Stimulated activated CD8-positive, alpha-beta memory T cell treated with anti-CD3 and anti-CD28 coated beads, Interleukin-12 subunit alpha, Interleukin-12 subunit beta, amount 100 ng/mL, for 1 hour (primary cell): Measurements from ENCODE around the gene TRPM3.

Experiments
- DNase-seq: peaks from one replicate; pipeline ENCODE4 v3.0.0-alpha.2; 2020; ENCODE audit warnings: low read depth

The TRPM3 gene

GRCh38 chr9:71097671-71098070 lies 23.8 kb downstream of the TRPM3 start:
- no peak for DNase-seq

- no peak for DNase-seq
Observed at GRCh38 chr9:71096421-71097108, 24.9 kb downstream of the TRPM3 start.

GRCh38 chr9:71094708-71095251 lies 26.6 kb downstream of the TRPM3 start:
- no peak for DNase-seq

GRCh38 chr9:71090896-71091295 lies 30.5 kb downstream of the TRPM3 start:
- DNase-seq, result no peak

- DNase-seq, result no peak
Observed at GRCh38 chr9:71079451-71079850, 42.0 kb downstream of the TRPM3 start.

GRCh38 chr9:71076096-71076495 lies 45.3 kb downstream of the TRPM3 start:
- no peak for DNase-seq

- no peak for DNase-seq
Observed at GRCh38 chr9:71073494-71073893, 47.9 kb downstream of the TRPM3 start.

GRCh38 chr9:71072587-71072986 lies 48.8 kb downstream of the TRPM3 start:
- DNase-seq, result no peak

- no peak for DNase-seq
Observed at GRCh38 chr9:71071633-71072032, 49.8 kb downstream of the TRPM3 start.

GRCh38 chr9:71058660-71059059 lies 62.8 kb downstream of the TRPM3 start:
- DNase-seq, result no peak

- no peak for DNase-seq
Observed at GRCh38 chr9:71052287-71052686, 69.1 kb downstream of the TRPM3 start.

GRCh38 chr9:71048280-71048679 lies 73.1 kb downstream of the TRPM3 start:
- no peak for DNase-seq

GRCh38 chr9:71042448-71042990 lies 78.9 kb downstream of the TRPM3 start:
- DNase-seq, result no peak

GRCh38 chr9:71037521-71037920 lies 83.9 kb downstream of the TRPM3 start:
- DNase-seq, result no peak

- no peak for DNase-seq
Observed at GRCh38 chr9:71036501-71036900, 84.9 kb downstream of the TRPM3 start.

GRCh38 chr9:71032779-71033178 lies 88.6 kb downstream of the TRPM3 start:
- DNase-seq, result no peak

- DNase-seq, result no peak
Observed at GRCh38 chr9:71025728-71026127, 95.7 kb downstream of the TRPM3 start.

GRCh38 chr9:71025201-71025600 lies 96.2 kb downstream of the TRPM3 start:
- DNase-seq, result no peak

- no peak for DNase-seq
Observed at GRCh38 chr9:71010258-71010657, 111.2 kb downstream of the TRPM3 start.

GRCh38 chr9:71005456-71005855 lies 116.0 kb downstream of the TRPM3 start:
- DNase-seq, result no peak

GRCh38 chr9:71004196-71004595 lies 117.2 kb downstream of the TRPM3 start:
- DNase-seq, result no peak

- no peak for DNase-seq
Observed at GRCh38 chr9:71003346-71003745, 118.1 kb downstream of the TRPM3 start.

GRCh38 chr9:71001780-71002386 lies 119.5 kb downstream of the TRPM3 start:
- no peak for DNase-seq
